ENCODE data around the gene CASP8.

The CASP8 gene

DNA sequence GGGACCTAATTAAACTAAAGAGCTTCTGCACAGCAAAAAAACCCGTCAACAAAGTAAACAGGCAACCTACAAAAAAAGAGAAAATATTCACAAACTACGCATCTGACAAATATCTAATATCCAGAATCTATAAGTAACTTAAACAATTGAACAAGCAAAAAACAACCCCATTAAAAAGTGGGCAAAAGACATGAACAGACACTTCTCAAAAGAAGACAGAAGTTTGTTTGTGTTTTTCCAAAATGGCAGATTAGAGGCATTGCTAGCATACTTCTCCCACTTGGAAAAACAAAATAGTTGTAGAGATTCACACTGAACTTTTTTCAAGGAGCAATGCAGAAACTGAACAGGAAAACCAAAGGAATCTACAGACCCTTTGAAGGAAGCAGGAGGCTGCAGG is 59.2 kb downstream of the CASP8 start:
- H3K27ac ChIP-seq, result no peak overlapping the region
- H3K4me3 ChIP-seq, result no peak overlapping the region
- TF ChIP-seq, protein P1, sequence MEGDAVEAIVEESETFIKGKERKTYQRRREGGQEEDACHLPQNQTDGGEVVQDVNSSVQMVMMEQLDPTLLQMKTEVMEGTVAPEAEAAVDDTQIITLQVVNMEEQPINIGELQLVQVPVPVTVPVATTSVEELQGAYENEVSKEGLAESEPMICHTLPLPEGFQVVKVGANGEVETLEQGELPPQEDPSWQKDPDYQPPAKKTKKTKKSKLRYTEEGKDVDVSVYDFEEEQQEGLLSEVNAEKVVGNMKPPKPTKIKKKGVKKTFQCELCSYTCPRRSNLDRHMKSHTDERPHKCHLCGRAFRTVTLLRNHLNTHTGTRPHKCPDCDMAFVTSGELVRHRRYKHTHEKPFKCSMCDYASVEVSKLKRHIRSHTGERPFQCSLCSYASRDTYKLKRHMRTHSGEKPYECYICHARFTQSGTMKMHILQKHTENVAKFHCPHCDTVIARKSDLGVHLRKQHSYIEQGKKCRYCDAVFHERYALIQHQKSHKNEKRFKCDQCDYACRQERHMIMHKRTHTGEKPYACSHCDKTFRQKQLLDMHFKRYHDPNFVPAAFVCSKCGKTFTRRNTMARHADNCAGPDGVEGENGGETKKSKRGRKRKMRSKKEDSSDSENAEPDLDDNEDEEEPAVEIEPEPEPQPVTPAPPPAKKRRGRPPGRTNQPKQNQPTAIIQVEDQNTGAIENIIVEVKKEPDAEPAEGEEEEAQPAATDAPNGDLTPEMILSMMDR (IDR thresholded peaks at IDR 0.05), result no peak
- DNase-seq (ENCODE audit: low spot score), result no peak

DNA sequence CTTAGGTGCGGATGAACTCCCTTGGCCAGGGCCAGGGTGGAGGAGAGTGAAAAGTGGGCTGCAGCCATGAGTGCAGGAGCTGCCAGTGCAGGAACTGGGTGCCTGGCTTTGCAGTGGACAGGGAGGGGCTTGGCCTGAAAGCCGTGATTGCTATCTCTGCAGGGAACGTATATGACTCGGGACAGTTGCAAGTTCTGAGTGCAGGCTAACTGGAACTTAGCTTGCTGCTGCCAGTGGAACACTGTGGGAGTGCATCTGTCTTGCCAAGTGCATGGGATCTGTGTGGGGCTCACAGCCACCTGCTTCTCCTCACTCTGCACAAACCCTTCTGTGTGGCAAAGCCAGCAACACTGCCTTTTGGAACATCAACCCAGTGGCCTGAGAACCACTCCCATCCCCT is 59.9 kb downstream of the CASP8 start:
- no peak overlapping the region for H3K4me3 ChIP-seq
- TF ChIP-seq, protein P1 (IDR thresholded peaks at IDR 0.05), result no peak
- DNase-seq (ENCODE audit: low spot score), result no peak
- H3K27ac ChIP-seq, result no peak overlapping the region

DNA sequence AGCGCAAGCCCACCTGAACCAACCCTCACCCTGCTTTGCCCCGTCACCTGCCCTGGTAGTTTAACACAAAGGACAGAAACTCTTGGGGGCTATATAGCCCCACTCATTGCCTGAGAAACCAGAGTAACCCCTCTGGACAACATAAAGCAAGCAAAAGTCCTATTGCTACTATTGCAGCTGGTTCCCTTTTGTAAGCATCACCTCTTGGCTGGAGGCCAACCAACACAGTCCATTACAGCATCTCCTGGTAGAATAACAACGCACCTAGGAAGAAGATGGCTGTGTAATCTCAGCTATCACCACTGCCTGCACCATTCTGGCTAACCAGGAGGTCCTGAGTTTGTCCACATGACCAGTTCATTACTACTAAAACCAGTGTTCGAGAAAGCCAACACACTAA is 60.4 kb downstream of the CASP8 start:
- TF ChIP-seq, protein P1 (IDR thresholded peaks at IDR 0.05), result no peak
- Histone ChIP-seq H3K27ac (no peak overlapping the region), H3K4me3 (no peak overlapping the region)
- DNase-seq (ENCODE audit: low spot score), result no peak

DNA sequence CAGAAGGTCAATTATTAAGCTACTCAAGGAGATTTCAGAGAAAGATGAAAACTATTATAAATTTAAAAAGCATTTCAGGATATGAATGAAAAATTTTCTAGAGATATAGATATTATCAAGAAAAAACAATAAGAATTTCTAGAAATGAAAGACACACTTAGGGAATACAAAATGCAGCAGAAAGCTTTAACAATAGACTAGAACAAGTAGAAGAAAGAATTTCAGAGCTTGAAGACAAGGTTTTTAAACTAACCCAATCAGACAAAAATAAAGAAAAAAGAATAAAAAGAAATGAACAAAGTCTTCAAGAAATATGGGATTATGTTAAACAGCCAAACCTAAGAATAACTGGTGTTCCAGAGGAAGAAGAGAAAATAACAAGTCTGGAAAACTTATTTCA is 62.4 kb downstream of the CASP8 start:
- Histone ChIP-seq H3K27ac (no peak overlapping the region), H3K4me3 (no peak overlapping the region)
- no peak for DNase-seq (ENCODE audit: low spot score)
- TF ChIP-seq, protein P1 (IDR thresholded peaks at IDR 0.05), result no peak

DNA sequence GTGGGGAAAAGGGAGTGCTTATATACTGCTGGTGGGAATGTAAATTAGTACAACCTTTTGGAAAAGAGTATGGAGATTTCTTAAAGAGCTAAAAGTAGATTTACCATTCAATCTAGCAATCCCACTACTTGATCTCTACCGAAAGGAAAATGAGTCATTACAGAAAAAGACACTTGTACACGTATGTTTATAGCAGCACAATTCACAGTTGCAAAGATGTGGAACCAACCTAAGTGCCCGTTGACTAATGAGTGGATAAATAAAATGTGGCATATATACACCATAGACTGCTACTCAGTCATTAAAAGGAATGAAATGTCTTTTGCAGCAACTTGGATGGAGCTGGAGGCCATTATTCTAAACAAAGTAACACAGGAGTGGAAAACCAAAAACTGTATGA is 67.3 kb downstream of the CASP8 start:
- no peak overlapping the region for H3K27ac ChIP-seq
- DNase-seq (ENCODE audit: low spot score), result no peak
- TF ChIP-seq, protein P1 (IDR thresholded peaks at IDR 0.05), result no peak
- H3K4me3 ChIP-seq, result no peak overlapping the region

DNA sequence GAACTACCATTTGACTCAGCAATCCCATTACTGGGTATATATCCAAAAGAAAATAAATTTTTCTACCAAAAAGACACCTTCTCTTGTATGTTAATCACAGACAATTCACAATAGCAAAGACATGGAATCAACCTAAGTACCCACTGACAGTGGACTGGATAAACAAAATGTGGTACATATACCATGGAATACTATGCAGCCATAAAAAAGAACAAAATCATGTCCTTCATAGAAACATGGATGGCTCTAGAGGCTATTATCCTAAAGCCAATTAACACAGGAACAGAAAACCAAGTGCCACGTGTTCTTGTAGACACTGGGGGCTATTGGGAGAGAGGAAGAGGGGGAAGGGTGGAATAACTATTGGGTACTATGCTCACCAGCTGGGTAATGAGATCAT is 69.1 kb downstream of the CASP8 start:
- H3K27ac ChIP-seq, result no peak overlapping the region
- H3K4me3 ChIP-seq, result no peak overlapping the region
- TF ChIP-seq, protein P1 (IDR thresholded peaks at IDR 0.05), result no peak
- no peak for DNase-seq (ENCODE audit: low spot score)

Data from coronary artery (tissue), 2 donors.